Ovary (tissue), 3 donors: ENCODE data around the gene TOMM70.

Experiments
- EP300 ChIP-seq: sonication (generic); formaldehyde crosslinking; IDR thresholded peaks from one replicate; pipeline ENCODE4 v1.6.1; 2017; ENCODE audit warnings: antibody characterized with exemption
- POLR2A ChIP-seq: fragments of 450-650 bp; IDR thresholded peaks from one replicate; pipeline ENCODE4 v1.6.1; 2017; ENCODE audit warnings: antibody characterized with exemption, mild to moderate bottlenecking, moderate library complexity
- TF ChIP-seq, protein P1 (sequence below), 3 donors: fragments of 450-650 bp in 2 of 3; fragments of 200-600 bp in 1 of 3; IDR thresholded peaks; one replicate each; pipeline versions ENCODE4 v1.5.1 to v1.8.0; 2016 to 2022; ENCODE audit warnings: antibody characterized with exemption in 3 of 3, mild to moderate bottlenecking in 1 of 3
- donor health status: DM: no; HTN: no; CAD: no.

DNA sequence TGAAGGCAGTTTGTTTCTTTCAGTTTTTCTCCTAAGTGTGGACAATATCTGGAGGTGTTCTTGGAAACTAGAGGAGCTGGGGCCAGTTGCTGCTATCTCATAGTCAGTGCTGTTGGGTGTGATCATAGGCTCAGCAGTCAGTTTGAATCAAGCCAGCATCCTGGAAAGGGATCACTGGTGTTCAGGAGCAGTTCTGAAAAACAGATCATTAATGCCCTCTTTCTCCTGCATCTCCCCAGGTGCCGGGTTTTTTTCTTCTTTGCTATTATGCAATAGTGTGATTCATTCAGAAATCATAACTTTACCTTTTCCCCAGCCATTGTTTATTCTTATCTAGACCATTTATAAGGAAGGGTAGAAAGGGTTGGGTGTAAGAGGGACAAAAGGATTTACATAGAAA lies 24.4 kb upstream of the TOMM70 start:
- TF ChIP-seq, protein P1, sequence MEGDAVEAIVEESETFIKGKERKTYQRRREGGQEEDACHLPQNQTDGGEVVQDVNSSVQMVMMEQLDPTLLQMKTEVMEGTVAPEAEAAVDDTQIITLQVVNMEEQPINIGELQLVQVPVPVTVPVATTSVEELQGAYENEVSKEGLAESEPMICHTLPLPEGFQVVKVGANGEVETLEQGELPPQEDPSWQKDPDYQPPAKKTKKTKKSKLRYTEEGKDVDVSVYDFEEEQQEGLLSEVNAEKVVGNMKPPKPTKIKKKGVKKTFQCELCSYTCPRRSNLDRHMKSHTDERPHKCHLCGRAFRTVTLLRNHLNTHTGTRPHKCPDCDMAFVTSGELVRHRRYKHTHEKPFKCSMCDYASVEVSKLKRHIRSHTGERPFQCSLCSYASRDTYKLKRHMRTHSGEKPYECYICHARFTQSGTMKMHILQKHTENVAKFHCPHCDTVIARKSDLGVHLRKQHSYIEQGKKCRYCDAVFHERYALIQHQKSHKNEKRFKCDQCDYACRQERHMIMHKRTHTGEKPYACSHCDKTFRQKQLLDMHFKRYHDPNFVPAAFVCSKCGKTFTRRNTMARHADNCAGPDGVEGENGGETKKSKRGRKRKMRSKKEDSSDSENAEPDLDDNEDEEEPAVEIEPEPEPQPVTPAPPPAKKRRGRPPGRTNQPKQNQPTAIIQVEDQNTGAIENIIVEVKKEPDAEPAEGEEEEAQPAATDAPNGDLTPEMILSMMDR (IDR thresholded peaks at IDR 0.05): no peak
- TF ChIP-seq POLR2A (no peak), EP300 (no peak)
